GF-D8 (cell line): ENCODE results near the gene PFKL.
A peak's percentile ranks its signal among the peaks of the same experiment; 100 is the strongest.

ENCODE experiments used
- DNase-seq: peaks from one replicate; lab custom pipeline; 2025; lab: John Stamatoyannopoulos, UW

Gene PFKL

GRCh38 chr21:44365251-44365966 is 65.6 kb downstream of the PFKL start:
- no peak for DNase-seq

GRCh38 chr21:44365967-44366585 is 66.2 kb downstream of the PFKL start:
- DNase-seq = no peak

- DNase-seq = no peak
Measured at GRCh38 chr21:44366586-44367211, 66.8 kb downstream of the PFKL start.

- no peak for DNase-seq
Measured at GRCh38 chr21:44368711-44369446, 69.0 kb downstream of the PFKL start.

- no peak for DNase-seq
Measured at GRCh38 chr21:44370027-44370735, 70.3 kb downstream of the PFKL start.

GRCh38 chr21:44370786-44371410 is 71.0 kb downstream of the PFKL start:
- no peak for DNase-seq

GRCh38 chr21:44371596-44371995 is 71.7 kb downstream of the PFKL start:
- DNase-seq = no peak

GRCh38 chr21:44372616-44373015 is 72.8 kb downstream of the PFKL start:
- no peak for DNase-seq

GRCh38 chr21:44374601-44375280 is 74.9 kb downstream of the PFKL start:
- DNase-seq = no peak

GRCh38 chr21:44375281-44375651 is 75.4 kb downstream of the PFKL start:
- DNase-seq = peak; percentile 88

- DNase-seq = no peak
Measured at GRCh38 chr21:44375761-44376241, 75.9 kb downstream of the PFKL start.

GRCh38 chr21:44376606-44377005 is 76.8 kb downstream of the PFKL start:
- no peak for DNase-seq
